Measurements from ENCODE around the gene RAD23B. TPM values are rescaled to one million over a fixed set of nuclear protein-coding genes. Genes with fewer than 3 reads are reported as not detected.

Gene RAD23B
- total RNA-seq, 1 experiment from 2014 or later: 114 TPM

GRCh38 chr9:107237873-107238272 lies 45.2 kb upstream of the RAD23B start:
- no peak for ATAC-seq
- in situ Hi-C loops (cut with HindIII; ENCODE audit: low pct_unique_long_range_greater_than_20kb, low sequenced_read_pairs): no loop called here
- CTCF ChIA-PET: no interaction called here
- intact Hi-C loops (cut with micrococcal nuclease; ENCODE audit: unreplicated experiment): no loop called here
- POLR2A ChIA-PET: no interaction called here
- no TSS peak for BruUV-seq (replicated peaks)
- DNase-seq (ENCODE audit: low read depth, low spot score): no peak
- no peak overlapping the region for H3K4me3 ChIP-seq (ENCODE audit: low read depth in 2 of 2, low read length in 2 of 2)
- H3K9me3 ChIP-seq (ENCODE audit: control insufficient read depth, insufficient read depth, low read depth, low read length): no peaks in the 10 kb centered on the region
- H3K4me1 ChIP-seq (ENCODE audit: control insufficient read depth, insufficient read depth, low read length): no peaks in the 10 kb centered on the region; the same call in 1 of the 2 replicates
- no peaks in the 10 kb centered on the region for H3K36me3 ChIP-seq (ENCODE audit: control insufficient read depth, insufficient read depth, low read length)
- no peak for TF ChIP-seq CTCF (IDR thresholded peaks at IDR 0.05)
- no peak for TF ChIP-seq REST (IDR thresholded peaks at IDR 0.05; ENCODE audit: insufficient read depth in 1 of 2, low read depth in 2 of 2, low read length in 1 of 2)
- TF ChIP-seq TCF7L2 (IDR thresholded peaks at IDR 0.05; ENCODE audit: low read depth, low read length): no peak
- TF ChIP-seq POLR2AphosphoS5 (IDR thresholded peaks at IDR 0.05; ENCODE audit: low read depth, low read length): no peak
- TF ChIP-seq SIN3A (IDR thresholded peaks at IDR 0.05; ENCODE audit: borderline replicate concordance, insufficient read depth, low read depth, low read length): no peak
- no peak overlapping the region for H3K27ac ChIP-seq (ENCODE audit: low read length)
- no peaks in the 10 kb centered on the region for H3K27me3 ChIP-seq (ENCODE audit: control insufficient read depth, insufficient read depth, low read length)

- Histone ChIP-seq H3K36me3 (ENCODE audit: control insufficient read depth, insufficient read depth, low read length) (no peaks in the 10 kb centered on the region), H3K4me1 (ENCODE audit: control insufficient read depth, insufficient read depth, low read length) (peaks cover 3% of the 10 kb centered on the region; the same call in 1 of the 2 replicates), H3K9me3 (ENCODE audit: control insufficient read depth, insufficient read depth, low read depth, low read length) (no peaks in the 10 kb centered on the region), H3K4me3 (ENCODE audit: low read depth in 2 of 2, low read length in 2 of 2) (no peak overlapping the region), H3K27ac (ENCODE audit: low read length) (no peak overlapping the region), H3K27me3 (ENCODE audit: control insufficient read depth, insufficient read depth, low read length) (no peaks in the 10 kb centered on the region)
- DNase-seq (ENCODE audit: low read depth, low spot score) (no peak), ATAC-seq (no peak)
- in situ Hi-C loops (cut with HindIII; ENCODE audit: low pct_unique_long_range_greater_than_20kb, low sequenced_read_pairs) (no loop called here), intact Hi-C loops (cut with micrococcal nuclease; ENCODE audit: unreplicated experiment) (no loop called here)
- ChIA-PET POLR2A (no interaction called here), CTCF (interaction anchor here (0.6 to 1.1 kb wide), 3 partner anchors 102 to 293 kb away, joined by 3 to 13 read pairs (median 3); no protein-coding TSS in a partner anchor)
- no peak for TF ChIP-seq SIN3A (IDR thresholded peaks at IDR 0.05; ENCODE audit: borderline replicate concordance, insufficient read depth, low read depth, low read length)
- TF ChIP-seq CTCF (IDR thresholded peaks at IDR 0.05): peak; percentile 26; the same call in 1 of the 2 replicates
- no TSS peak for BruUV-seq (replicated peaks)
Observed at GRCh38 chr9:107239474-107239873, 43.6 kb upstream of the RAD23B start.
